GM10266 (cell line): ENCODE data around the gene TMEM86A.
A peak's percentile ranks its signal among the peaks of the same experiment; 100 is the strongest.

Experiments
- DNase-seq: peaks from one replicate; pipeline ENCODE4 v3.0.0; 2012; ENCODE audit errors: extremely low spot score
- TF ChIP-seq, protein P1 (sequence below): IDR thresholded peaks from 2 replicates; pipeline ENCODE4 v1.5.1; 2012; ENCODE audit warnings: mild to moderate bottlenecking, low read depth; ENCODE audit not compliant: control insufficient read depth, insufficient read depth; ENCODE audit errors: missing control alignments

TMEM86A gene

DNA sequence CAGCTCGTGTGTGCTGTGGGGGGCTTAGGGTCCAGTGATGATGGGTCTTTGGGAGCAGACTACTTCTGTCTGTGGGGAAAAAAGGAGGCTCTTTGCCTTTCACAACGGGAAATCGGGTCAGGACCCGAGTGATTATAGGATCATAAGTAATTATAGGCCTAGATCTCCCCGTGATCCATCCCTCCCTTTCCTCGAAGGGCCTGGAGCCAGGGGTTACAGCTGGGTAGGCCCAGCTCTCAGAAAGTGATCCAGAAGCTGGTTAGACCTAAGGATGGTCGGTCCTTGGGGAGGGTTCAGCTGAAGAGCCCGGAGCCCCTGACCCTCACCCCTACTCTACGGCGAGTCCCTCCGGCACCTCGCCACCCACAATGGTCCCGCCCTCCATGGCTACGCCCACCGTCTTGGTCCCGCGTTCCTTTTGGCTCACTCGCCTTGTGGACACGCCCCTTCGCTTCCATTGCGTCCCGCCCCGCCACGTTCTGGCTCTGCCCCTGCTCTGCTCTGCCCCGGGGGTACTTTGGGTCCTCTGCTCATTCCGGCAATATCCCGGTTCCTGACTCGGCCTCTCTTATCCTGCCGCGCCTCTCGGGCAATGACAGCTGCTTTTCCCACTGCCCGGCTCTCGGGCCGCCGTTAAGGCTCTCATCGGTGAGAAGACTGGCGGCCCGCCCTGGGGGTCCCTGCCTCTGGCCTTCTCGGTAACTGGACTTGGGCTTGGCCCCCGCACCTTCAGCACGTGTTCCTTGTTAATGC lies 22.4 kb downstream of the TMEM86A start:
- peak; percentile 72 for DNase-seq
- TF ChIP-seq, protein P1, sequence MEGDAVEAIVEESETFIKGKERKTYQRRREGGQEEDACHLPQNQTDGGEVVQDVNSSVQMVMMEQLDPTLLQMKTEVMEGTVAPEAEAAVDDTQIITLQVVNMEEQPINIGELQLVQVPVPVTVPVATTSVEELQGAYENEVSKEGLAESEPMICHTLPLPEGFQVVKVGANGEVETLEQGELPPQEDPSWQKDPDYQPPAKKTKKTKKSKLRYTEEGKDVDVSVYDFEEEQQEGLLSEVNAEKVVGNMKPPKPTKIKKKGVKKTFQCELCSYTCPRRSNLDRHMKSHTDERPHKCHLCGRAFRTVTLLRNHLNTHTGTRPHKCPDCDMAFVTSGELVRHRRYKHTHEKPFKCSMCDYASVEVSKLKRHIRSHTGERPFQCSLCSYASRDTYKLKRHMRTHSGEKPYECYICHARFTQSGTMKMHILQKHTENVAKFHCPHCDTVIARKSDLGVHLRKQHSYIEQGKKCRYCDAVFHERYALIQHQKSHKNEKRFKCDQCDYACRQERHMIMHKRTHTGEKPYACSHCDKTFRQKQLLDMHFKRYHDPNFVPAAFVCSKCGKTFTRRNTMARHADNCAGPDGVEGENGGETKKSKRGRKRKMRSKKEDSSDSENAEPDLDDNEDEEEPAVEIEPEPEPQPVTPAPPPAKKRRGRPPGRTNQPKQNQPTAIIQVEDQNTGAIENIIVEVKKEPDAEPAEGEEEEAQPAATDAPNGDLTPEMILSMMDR: no peak

DNA sequence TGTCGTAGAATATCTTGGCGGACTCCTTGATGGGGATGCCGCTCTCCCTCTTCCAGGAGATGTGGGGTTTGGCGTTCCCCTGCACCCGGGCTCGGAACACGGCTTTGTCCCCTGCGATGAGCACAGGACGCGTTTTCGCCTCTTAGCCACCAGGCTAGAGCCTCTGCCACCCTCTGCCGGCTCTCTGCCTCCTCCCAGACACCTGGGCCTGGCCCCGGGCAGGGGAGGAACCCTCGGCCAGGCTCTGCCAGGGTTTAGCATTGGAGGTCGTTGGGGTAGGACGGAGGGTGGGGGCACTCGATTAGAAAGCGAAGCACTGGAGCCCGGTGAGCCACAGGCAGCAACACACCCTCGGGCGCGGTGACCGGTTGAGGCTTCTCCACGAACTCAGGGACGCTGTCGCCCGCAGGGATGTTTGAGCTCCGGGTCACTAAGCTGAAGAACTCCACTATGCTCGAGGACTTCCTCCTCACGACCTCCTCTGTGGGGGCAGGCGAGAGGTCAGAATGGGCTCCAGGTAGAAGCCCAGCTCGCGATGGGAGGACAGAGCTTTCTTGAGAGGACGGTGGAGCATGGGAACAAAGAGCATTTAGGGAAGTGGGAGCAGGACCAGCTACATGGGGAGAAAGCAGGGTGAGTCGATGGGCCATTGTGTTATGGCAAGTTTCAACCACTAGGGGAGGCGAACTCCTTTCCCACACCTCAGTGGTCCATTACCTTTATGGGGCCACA lies 23.1 kb downstream of the TMEM86A start:
- DNase-seq: peak; percentile 73
- TF ChIP-seq, protein P1: peak; percentile 77

DNA sequence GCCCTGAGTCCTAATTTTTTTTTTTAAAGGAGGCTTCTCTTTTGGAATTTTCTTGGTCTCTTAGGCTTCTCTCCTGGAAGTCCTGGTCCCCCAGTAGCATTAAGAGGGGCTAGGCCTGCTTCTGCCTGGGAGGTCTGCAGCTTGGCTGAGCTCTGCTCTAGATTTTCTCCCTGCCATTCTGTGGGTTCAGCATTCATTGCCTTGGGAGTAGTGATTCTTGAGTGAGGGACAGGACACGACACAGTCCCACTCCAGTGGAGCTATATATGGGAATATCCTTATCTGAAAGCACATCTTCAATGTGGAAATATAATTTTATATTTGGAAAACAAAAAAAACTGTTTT lies 23.7 kb downstream of the TMEM86A start:
- no peak for DNase-seq
- TF ChIP-seq, protein P1: no peak

DNA sequence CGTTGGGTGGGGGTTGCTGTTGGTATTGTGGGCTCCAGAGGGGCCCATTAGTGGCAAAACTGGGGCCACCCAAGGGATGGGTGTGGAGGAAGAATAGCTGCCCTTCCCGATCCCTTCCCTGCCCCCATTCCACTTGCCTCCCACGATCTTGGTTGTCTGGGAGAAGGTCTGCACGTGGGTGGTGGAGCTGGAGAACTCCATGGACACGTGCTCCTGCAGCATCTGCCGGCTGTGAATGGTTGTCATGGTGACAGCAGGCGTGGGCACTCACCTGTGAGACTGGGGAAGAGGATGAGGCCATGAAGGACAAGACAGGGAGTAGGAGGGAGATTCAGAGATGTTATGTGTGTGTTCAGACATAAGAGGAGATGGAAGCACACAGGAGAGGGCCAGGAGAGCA lies 25.4 kb downstream of the TMEM86A start:
- DNase-seq: no peak
- TF ChIP-seq, protein P1: no peak

DNA sequence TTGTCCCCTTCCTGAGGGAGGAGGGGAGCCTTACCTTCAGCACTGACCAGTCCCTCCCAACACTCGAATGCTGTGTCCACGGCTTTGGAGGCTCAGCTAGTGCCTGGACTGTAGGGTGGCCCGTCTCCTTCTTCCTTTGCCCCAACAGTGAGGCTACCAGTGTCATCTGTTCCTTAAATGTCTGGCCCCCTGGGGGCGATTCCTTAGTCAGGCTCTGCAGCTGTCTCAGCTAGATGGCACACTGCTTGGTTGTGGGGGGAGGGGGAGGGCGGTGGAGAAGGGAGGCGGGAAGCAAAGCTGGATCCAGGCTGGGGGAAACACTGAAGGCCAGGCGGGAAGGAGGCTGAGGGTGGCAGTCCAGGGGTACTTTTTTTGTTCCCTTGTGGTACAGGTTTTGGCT lies 27.5 kb downstream of the TMEM86A start, which contains the start of gene IGSF22:
Gene IGSF22, minus strand, starts transcription at position 149 of the 400 bp plus-strand sequence. CDS start 1,952 bp downstream, outside the sequence.
- TF ChIP-seq, protein P1: no peak

DNA sequence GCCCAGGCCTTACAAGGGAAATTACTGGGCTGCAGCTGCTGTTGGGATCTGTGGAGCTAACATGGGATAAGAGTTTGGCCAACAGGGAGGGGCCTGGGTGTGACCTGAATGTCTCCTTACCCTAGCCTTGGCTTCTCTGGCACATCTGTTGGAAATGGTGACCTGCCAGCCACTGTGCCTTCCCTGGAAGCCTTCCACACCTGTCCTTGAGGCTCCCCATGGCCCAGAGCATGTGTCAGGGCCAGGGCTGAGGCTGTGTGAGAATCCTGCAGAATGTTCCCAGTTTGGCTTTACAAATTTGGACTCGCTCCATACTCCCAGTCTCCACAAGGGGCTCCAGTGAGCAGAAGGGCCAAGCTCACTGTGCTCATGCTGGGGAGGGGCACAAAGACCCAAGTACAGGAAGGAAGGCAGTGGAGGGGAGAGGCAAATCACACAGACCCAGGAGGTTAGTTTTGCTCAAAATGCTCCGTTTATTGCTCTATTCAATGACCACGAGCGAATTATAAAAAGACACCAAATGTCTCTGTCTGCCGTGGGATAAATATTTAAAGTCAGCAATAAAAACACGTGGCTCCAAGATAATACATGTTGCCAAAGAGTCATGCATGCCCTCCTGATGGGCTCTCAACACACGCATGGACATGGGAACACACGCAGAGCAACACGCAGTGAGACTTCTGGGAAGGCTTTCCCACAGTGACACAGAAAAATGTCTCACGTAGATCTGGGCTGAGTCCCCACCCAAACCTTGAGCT lies 29.1 kb downstream of the TMEM86A start:
- TF ChIP-seq, protein P1: peak; percentile 82
- DNase-seq: peak; percentile 82

More for the DNA sequence above, 27.5 kb downstream of the TMEM86A start, which contains the start of gene IGSF22:
- DNase-seq: no peak
